ENCODE measurements around the gene NOS3.

Gene NOS3

DNA sequence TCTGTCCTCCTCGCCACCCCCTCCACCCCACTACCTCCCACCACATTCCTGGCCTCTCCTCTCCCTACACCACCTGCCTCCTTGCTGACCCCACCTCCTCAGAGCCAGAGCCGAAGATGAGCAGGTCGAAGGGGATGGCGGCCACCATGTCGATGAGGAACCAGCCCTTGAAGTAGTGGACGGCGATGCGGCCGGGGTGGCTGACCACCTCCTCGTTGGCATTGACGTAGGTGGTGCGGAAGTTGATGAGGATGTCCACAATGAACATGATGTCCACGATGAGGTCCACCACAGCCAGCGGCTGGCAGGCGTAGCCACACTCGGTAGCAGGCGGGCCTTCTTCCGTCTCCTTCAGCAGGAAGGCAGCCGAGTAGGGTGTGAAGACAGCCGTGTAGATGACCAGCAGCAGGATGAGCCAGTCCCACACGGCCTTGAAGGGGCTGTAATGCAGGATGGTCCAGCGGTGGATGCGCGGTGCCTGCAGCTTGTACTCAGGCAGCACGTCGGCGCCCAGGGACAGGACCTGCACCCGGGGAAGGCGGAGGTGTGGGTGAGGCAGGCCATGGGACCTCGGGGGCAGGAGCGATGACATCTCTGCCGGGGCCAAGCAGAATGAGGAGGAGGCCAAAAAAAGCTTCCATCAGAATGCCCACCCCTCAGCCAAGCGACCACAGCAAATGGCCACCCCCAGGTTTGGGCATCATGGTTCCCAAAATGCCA, 38.3 kb upstream of the NOS3 start:
- DNase-seq (ENCODE audit: low spot score): no peak

GRCh38 chr7:150953061-150953997, 37.5 kb upstream of the NOS3 start:
- DNase-seq (ENCODE audit: low spot score): no peak

- no peak for DNase-seq (ENCODE audit: low spot score)
Measured at GRCh38 chr7:150954201-150954985, 36.4 kb upstream of the NOS3 start.

- DNase-seq (ENCODE audit: low spot score): no peak
Measured at GRCh38 chr7:150954986-150955518, 35.8 kb upstream of the NOS3 start.

- no peak for DNase-seq (ENCODE audit: low spot score)
Measured at GRCh38 chr7:150955519-150956394, 35.1 kb upstream of the NOS3 start.

DNA sequence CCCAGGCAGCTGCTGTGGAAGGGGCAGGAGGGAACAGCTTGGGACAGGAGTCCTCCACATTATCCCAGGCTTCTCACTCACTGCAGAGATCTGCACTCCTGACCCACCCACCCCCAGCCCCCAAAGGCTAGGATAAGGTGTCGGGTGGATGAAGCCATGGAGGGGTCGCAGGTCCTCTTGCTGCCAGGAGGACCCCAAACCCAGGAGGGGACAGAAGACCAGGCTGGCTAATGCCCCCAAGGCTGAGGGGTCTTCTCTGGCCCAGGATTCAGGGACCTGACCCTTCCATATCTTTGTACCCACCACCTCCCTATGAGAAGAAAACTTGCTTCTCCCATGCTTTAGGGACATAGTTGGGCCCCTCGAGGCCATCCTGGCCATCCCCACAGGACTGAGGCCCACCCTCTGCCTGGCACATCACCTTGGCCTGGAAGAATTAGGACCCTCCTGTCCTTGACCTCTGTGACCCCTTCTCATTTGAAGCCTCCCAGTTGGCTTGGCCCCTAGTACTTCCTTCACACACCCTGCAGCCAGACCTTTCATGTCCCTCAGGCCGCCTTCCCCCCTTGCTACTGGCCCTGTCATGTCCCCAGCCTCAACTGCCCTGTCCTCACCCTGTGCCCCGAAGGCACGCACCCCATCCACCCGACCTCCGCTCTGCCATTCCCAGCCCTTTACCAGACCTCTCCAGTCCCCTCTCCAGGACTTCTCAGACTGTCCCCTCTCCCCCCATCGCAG, 34.3 kb upstream of the NOS3 start:
- DNase-seq (ENCODE audit: low spot score): no peak

DNA sequence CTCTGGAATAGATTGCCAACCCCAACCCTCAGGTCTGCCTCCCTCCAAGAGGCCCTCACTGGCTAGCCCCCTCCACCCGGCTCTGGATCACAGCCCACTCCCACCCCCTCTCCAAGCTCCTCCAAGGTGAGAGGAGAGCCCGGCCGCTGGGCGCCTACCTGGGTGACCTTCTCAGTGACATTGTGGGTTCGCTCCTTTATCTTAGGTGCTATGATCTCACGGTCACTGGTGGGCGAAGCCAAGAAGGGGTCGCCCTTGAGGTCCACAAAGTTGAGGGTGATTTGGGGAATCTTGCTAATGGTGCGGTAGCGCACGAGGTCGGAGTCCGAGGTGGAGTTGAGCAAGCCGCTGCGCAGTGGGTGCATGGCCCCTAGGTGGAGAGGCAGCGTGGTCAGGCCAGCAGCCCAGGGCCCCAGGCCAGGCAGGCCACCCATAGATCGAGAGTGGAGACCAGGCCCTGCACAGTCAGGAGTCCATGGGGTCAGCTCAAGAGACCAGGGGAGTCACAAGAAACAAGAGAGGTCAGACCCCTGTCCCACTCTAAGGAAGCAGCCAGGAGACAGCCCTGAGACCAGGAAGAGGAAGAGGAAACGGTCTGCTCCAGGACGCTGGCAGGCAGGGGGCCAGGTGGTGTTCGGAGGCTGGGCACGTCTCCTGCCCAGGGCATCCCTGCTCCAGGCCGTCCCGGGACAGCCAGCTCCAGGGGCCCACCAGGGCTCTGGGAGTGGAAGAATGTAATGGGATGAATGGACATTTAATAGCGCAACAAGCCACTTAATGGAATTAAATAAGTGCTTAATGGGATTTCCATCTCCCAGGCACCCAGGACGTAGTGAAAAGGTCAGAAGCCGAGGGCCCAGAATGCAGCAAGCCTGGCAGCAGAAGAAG, 33.4 kb upstream of the NOS3 start:
- no peak for DNase-seq (ENCODE audit: low spot score)

- DNase-seq (ENCODE audit: low spot score): no peak
Measured at GRCh38 chr7:150958062-150958552, 32.7 kb upstream of the NOS3 start.

- DNase-seq (ENCODE audit: low spot score): no peak
Measured at GRCh38 chr7:150958597-150958996, 32.2 kb upstream of the NOS3 start.

DNA sequence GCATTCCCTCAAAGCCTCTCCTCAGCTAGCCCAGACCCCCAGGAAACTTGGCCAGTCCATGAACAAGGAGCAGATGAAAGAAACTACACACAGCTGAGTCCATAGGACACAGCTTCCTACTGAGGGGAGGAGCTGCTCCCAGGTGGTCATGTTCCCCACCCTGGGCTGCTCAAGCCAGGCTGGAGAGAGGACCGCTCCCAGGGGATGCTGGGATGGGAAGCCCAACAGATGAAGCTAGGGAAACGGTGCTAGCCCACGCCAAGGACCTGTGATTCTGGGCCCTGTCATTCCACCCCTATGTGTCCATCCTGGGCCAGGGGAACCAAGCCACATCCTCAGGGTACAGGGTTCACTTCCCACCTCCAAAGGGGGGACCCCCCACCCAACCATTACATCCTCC, 31.7 kb upstream of the NOS3 start:
- no peak for DNase-seq (ENCODE audit: low spot score)

DNA sequence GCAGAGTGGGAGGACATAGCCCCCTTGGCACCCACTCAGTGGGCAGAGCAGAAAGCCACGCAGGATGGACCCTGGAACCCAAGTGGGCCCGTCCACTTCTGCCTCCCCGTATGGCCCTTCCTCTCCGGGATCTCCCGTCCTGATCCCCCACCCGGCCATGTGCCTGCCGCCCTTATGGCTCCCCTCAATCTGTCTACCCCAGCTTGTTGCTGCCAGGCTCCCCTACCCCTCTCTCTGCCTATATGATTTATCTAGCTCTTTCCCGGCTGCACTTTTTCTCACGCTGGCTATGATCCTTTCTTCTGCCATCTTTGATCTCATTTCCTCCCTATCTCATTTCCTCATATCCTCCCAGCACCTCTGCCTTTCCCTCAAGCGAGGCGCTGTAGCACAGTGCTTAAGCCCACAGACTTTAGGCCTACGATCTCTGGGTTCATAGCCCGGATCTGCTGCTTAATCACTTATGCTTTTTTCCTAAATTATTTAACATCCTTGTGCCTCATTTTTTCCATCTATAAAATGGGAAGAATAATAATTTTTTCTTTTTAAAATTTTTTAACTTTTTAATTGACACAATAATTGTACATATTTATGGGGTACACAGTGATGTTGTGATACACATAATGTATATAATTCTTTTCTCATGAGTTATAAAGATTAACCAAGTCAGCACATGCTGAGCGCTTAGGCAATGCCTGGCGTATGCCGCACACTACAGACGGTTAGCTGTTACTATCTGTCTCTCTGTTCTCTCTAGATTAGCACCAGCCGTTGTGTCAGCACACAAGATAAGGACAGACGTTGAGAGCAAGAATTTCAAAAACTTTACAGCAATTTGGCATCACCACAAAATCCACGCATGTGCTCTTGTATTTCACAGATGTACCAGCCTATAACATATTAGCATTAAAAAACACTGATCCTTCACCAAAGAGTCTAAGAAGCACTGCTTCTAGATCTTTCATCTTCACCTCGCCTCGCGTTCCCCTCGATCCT, 30.8 kb upstream of the NOS3 start:
- DNase-seq (ENCODE audit: low spot score): no peak

DNA sequence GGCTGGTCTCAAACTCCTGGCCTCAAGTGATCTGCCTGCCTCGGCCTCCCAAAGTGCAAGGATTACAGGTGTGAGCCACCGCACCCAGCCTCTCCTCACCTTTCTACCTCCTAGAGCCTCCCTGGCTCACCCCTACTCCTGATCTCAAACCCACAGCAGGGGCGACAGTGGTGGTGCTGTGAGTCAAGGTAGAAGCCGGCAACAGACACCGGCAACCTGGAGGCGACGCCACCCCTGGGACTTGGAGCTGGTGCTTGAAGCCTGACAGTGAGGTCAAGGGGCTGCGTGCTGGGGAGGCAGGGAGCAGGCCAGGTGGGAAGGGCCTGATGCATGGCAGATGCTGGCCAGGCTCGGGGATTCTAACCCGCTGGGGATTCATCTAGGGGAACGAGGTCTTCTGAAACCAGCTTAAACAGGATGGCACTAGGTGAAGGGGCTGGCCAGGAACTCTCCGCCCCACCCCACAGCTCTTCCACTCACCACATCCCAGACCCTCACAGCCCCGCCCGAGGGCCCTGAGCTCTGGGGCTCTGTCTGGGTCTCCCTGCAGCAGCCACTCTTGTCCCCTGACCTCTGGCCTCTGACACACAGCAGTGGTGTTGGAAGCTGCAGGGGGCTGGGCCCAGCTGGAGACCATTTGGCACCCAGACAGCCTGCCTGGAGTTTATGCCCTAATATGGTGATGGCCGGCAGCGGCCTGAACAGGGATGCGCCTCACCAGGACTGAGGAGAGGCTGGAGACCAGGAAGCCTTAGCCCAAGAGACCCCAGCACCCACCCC, 29.1 kb upstream of the NOS3 start:
- DNase-seq (ENCODE audit: low spot score): no peak

DNA sequence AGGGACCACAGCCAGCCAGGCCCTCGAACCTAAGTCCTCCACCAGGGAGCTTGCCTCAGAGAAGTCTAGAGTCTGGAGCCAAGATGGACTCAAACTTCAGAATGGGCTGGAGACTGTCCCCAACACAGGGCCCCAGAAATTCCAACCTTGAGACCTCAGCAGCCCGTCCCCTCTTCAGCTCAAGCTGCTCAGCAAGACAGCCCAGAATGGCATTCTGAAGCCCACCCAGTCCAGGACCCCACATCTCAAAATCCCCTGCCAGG, 28.6 kb upstream of the NOS3 start:
- DNase-seq (ENCODE audit: low spot score): no peak

GRCh38 chr7:150962553-150963399, 28.0 kb upstream of the NOS3 start:
- peak; percentile 48 for DNase-seq (ENCODE audit: low spot score)

GRCh38 chr7:150963707-150964559, 26.9 kb upstream of the NOS3 start:
- DNase-seq (ENCODE audit: low spot score): no peak
